ENCODE data around the gene AP2A2.

Gene AP2A2

GRCh38 chr11:1027483-1028290 lies 102.0 kb downstream of the AP2A2 start:
- Histone ChIP-seq H3K27ac (ENCODE audit: poor library complexity, severe bottlenecking) (no peak overlapping the region), H3K4me1 (ENCODE audit: insufficient read depth, poor library complexity, severe bottlenecking) (no peaks in the 10 kb centered on the region), H3K36me3 (ENCODE audit: low read depth) (no peaks in the 10 kb centered on the region), H3K9me3 (ENCODE audit: severe bottlenecking) (no peaks in the 10 kb centered on the region), H3K4me3 (ENCODE audit: severe bottlenecking) (no peak overlapping the region), H3K27me3 (ENCODE audit: insufficient read depth, poor library complexity, severe bottlenecking) (no peaks in the 10 kb centered on the region)
- ATAC-seq (ENCODE audit: low read depth) (no peak), DNase-seq (ENCODE audit: low spot score) (no peak)
- TF ChIP-seq, protein P1, sequence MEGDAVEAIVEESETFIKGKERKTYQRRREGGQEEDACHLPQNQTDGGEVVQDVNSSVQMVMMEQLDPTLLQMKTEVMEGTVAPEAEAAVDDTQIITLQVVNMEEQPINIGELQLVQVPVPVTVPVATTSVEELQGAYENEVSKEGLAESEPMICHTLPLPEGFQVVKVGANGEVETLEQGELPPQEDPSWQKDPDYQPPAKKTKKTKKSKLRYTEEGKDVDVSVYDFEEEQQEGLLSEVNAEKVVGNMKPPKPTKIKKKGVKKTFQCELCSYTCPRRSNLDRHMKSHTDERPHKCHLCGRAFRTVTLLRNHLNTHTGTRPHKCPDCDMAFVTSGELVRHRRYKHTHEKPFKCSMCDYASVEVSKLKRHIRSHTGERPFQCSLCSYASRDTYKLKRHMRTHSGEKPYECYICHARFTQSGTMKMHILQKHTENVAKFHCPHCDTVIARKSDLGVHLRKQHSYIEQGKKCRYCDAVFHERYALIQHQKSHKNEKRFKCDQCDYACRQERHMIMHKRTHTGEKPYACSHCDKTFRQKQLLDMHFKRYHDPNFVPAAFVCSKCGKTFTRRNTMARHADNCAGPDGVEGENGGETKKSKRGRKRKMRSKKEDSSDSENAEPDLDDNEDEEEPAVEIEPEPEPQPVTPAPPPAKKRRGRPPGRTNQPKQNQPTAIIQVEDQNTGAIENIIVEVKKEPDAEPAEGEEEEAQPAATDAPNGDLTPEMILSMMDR (IDR thresholded peaks at IDR 0.05; ENCODE audit: poor library complexity, severe bottlenecking), result no peak

GRCh38 chr11:1028291-1028540 lies 102.5 kb downstream of the AP2A2 start:
- DNase-seq (ENCODE audit: low spot score) (no peak), ATAC-seq (ENCODE audit: low read depth) (no peak)
- Histone ChIP-seq H3K4me3 (ENCODE audit: severe bottlenecking) (no peak overlapping the region), H3K27ac (ENCODE audit: poor library complexity, severe bottlenecking) (no peak overlapping the region), H3K9me3 (ENCODE audit: severe bottlenecking) (no peaks in the 10 kb centered on the region), H3K36me3 (ENCODE audit: low read depth) (no peaks in the 10 kb centered on the region), H3K27me3 (ENCODE audit: insufficient read depth, poor library complexity, severe bottlenecking) (no peaks in the 10 kb centered on the region), H3K4me1 (ENCODE audit: insufficient read depth, poor library complexity, severe bottlenecking) (no peaks in the 10 kb centered on the region)
- TF ChIP-seq, protein P1 (IDR thresholded peaks at IDR 0.05; ENCODE audit: poor library complexity, severe bottlenecking), result no peak

- H3K27ac ChIP-seq (ENCODE audit: poor library complexity, severe bottlenecking), result no peak overlapping the region
- no peak for DNase-seq (ENCODE audit: low spot score)
- ATAC-seq (ENCODE audit: low read depth), result no peak
- no peaks in the 10 kb centered on the region for H3K36me3 ChIP-seq (ENCODE audit: low read depth)
- no peaks in the 10 kb centered on the region for H3K9me3 ChIP-seq (ENCODE audit: severe bottlenecking)
- no peak overlapping the region for H3K4me3 ChIP-seq (ENCODE audit: severe bottlenecking)
- no peaks in the 10 kb centered on the region for H3K4me1 ChIP-seq (ENCODE audit: insufficient read depth, poor library complexity, severe bottlenecking)
- no peaks in the 10 kb centered on the region for H3K27me3 ChIP-seq (ENCODE audit: insufficient read depth, poor library complexity, severe bottlenecking)
- TF ChIP-seq, protein P1 (IDR thresholded peaks at IDR 0.05; ENCODE audit: poor library complexity, severe bottlenecking), result no peak
These were observed 102.9 kb downstream of the AP2A2 start for GRCh38 chr11:1028616-1029015.

DNA sequence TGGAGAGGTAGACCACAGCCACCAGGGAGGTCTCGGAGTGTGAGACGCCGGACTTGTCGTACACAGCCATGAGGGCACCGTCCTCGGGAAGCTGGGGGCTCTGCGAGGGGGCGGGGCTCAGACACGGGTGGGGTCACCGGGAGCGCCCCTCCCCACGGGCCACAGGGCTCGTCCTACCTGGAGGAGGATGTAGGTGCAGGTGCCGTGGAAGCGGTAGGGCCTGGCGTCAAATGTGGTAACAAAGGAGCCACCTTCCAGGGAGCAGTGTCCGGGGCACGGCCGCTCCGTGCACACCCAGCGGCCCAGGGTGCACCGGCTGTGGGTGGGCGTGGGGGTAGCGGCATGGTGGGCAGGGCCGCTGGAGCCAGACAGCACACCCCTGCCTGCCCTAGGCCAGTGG lies 103.4 kb downstream of the AP2A2 start:
- Histone ChIP-seq H3K9me3 (ENCODE audit: severe bottlenecking) (no peaks in the 10 kb centered on the region), H3K4me1 (ENCODE audit: insufficient read depth, poor library complexity, severe bottlenecking) (no peaks in the 10 kb centered on the region), H3K4me3 (ENCODE audit: severe bottlenecking) (no peak overlapping the region), H3K27me3 (ENCODE audit: insufficient read depth, poor library complexity, severe bottlenecking) (no peaks in the 10 kb centered on the region), H3K27ac (ENCODE audit: poor library complexity, severe bottlenecking) (no peak overlapping the region), H3K36me3 (ENCODE audit: low read depth) (no peaks in the 10 kb centered on the region)
- TF ChIP-seq, protein P1 (IDR thresholded peaks at IDR 0.05; ENCODE audit: poor library complexity, severe bottlenecking), result no peak
- no peak for DNase-seq (ENCODE audit: low spot score)
- ATAC-seq (ENCODE audit: low read depth), result no peak

DNA sequence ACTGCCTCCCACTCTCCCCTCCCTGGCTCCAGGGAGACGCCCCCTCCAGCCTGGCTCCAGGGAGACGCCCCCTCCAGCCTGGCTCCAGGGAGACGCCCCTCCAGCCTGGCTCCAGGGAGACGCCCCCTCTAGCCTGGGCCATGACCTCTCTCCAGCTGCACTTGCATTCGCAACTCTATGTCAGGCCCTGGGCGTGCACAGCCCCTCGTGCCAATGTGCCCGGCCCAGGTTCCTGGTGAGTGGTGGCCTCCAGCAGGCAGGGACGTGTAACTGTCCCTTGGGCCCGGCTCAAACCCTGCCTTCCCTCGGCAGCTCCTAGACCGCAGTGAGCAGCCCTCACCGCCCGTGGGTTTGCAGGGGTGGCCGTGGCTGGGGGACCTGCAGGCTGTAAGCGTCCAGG lies 104.0 kb downstream of the AP2A2 start:
- H3K27ac ChIP-seq (ENCODE audit: poor library complexity, severe bottlenecking), result no peak overlapping the region
- ATAC-seq (ENCODE audit: low read depth), result no peak
- H3K4me3 ChIP-seq (ENCODE audit: severe bottlenecking), result no peak overlapping the region
- H3K4me1 ChIP-seq (ENCODE audit: insufficient read depth, poor library complexity, severe bottlenecking), result no peaks in the 10 kb centered on the region
- DNase-seq (ENCODE audit: low spot score), result no peak
- no peaks in the 10 kb centered on the region for H3K36me3 ChIP-seq (ENCODE audit: low read depth)
- no peaks in the 10 kb centered on the region for H3K27me3 ChIP-seq (ENCODE audit: insufficient read depth, poor library complexity, severe bottlenecking)
- TF ChIP-seq, protein P1 (IDR thresholded peaks at IDR 0.05; ENCODE audit: poor library complexity, severe bottlenecking), result no peak
- no peaks in the 10 kb centered on the region for H3K9me3 ChIP-seq (ENCODE audit: severe bottlenecking)
